GM18508 (cell line): ENCODE measurements around the gene HNRNPH3.
"Not testable (repeated sequence)": the region's sequence is repeated elsewhere in the genome, so short reads cannot be mapped to it uniquely, and the experiment has no call there.

Experiments used
- ATAC-seq: cut with Tn5 transposase; IDR thresholded peaks from one replicate; pipeline ENCODE4 v1.9.1; 2021; ENCODE audit warnings: moderate number of reproducible peaks; ENCODE audit not compliant: insufficient read depth, unreplicated experiment

Gene HNRNPH3, protein sequence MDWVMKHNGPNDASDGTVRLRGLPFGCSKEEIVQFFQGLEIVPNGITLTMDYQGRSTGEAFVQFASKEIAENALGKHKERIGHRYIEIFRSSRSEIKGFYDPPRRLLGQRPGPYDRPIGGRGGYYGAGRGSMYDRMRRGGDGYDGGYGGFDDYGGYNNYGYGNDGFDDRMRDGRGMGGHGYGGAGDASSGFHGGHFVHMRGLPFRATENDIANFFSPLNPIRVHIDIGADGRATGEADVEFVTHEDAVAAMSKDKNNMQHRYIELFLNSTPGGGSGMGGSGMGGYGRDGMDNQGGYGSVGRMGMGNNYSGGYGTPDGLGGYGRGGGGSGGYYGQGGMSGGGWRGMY

DNA sequence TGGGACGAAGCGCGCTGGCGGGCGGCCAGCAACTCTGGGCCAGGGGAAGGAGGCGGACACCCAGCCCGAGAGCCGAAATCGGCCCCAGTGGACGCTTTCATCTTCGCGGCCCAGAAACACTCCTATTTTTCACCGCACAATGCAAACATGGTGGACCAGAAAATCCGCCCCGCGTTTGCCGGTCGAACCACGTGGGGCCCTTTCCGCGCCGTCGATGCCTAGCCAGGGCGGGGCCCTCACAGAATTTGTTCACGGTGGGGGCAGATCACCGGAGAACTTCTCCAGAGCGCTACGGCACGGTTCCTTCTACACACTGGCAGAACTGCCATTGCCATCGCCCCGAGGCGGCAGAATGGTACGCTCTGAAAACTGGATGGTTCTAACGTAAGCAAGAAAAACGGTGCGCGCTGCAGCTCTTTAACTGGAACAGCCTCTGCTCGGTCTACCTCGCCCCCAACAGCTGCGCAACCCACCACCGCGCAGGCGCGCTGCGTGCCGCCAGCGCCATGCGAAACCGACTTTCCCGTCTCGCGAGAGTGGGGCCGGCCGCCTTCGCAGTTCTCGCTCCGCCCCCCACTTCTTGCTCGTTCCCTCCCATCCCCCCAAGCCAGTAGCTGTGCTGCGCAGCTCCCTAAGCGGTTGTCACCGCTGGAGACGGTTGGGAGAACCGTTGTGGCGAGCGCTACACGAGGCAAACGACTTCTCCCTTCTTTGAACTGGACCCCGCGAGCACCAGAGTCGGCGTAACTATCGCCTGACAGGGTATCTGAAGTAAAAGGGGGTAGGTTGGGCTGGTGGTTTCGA lies at the start of gene HNRNPH3:
TSS of gene HNRNPH3 (plus strand) at position 610 of the 804 bp plus-strand sequence. CDS start 5,158 bp downstream, outside the sequence.
- peak; percentile 69 for ATAC-seq

DNA sequence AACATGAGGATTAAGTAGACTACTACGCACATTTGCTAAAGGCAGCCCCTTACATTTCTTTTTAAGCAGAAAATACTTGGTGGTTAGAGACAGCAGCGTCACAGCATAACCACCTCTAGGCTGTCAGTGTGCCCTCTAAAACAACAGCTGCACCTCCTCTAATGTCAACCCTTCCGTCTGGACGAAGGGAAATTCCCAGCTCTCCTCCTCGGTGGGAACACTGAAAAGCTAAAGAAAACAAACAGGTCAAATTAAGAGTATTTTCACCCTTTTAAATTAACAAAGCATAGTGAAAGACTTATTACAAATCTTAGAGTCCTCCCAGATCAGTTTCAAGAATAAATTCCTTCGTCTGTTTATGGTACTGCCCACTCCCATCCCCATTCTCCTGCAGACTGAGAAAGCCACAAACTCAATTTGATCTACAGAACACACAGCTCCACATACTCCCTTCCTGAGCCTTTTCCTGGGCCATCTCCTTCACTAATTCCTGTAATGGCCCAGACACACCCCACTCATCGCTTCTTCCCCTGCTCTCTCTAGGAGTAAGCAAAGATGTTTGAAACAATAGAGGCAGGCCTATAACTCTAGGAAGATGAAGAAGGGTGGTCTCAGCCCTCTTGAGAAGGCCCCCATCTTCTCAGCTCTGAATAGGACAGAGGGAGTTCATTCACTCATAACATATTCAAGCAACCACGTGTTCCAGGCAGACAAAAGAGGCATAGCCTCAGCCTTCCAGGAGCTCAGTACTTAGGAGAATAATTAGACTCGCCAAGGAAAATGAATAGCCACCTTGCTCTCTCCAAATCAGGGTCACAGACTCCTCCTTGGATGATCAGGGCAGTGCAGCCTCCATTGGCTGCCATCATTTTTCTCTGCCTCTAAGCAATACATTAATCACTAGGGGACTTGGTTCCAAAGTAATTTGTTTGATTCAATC lies 47.5 kb upstream of the HNRNPH3 start:
- no peak for ATAC-seq

DNA sequence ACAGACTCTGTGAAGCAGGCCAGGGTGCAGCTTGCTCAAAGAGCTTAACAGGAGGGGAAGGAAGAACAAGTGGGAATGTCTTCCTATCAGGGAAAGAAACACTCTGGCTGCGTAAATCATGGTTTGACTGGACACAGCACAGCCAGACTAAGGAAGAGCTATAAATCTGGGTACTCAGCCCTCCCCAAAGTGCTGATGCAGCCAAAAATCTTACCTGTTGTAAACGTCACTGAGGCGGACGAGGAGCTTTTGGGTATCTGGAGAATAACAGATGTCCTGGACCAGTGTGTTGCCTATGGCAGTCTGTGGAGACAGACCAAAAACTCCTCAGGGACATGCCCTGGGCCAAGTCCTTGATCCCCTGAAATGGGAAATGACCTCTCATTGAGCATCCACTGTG lies 43.1 kb upstream of the HNRNPH3 start:
- no peak for ATAC-seq

DNA sequence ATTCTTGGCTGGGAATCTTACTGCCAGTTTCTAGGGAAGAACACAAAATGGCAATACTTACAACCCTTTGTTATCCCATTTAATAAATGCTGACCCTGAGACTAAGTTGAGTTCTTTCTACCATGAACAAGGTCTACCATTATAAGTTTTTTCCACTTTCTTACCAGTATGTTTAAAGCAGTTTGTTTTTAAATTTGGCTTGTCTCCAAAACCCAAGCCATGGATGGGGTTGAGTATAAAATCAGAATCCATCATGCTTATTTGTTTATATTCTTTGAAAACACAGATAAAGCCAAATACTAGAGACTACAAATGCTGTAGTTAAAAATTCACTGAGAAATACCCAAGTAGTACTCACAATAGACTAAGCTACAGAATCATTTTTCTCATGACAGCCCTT lies 41.1 kb upstream of the HNRNPH3 start:
- no peak for ATAC-seq

DNA sequence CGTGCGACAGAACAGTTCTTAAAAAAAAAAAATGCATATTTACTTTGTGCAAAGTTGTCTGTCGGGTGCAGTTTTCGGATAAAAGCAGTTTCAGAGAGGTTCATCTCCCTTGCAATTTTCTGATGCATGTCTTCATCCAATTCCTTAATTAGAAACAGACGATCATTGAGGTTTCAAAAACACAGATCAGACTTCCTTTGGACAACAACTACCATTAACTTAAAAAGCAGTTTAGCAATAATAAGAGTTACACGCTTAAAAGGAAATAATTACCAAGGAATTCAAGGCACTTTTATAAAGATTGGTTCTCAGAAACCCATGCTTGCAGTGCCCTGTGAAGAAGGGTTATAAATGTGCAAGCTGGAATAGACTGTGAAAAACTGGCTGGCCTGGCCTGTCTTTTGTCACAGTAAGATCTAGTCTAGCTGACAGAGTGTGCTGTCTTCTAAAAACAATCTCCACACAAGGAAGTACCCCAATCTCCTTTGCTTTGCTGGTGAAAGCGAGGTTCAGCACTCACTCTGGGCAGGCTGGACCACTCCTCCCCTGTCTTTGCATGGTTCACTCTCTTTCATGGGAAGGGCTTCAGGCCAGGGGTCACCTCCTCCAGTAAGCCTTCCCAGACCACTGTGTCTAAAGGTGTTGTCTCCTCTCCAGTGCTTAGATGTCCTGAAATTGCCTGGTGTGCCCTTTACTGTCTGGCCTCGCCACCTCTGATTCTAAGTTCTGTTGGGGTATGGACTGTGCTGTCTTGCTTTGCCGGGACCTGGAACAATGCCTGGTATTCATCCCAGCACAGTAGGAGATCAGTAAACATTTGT lies 34.8 kb upstream of the HNRNPH3 start:
- ATAC-seq: no peak

DNA sequence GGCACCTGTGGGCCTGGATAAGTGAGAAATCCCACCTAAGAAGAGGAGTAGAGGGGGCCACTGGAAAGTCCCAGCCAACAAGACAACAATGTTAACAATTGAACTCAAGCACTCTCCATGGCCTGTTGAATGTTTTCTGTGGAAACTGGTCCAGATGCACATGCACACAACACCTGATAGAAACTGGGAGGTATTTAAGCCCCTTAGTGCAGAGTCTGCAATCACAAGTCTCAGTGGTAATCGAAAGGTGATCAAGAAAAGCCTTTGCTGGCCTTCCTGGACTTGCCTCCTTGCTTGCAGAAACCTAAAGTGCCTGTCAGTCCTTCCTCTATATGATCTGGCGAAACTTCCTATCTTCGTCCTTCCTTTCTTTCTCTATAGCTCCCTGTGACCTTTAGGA lies 30.6 kb upstream of the HNRNPH3 start:
- no peak for ATAC-seq

DNA sequence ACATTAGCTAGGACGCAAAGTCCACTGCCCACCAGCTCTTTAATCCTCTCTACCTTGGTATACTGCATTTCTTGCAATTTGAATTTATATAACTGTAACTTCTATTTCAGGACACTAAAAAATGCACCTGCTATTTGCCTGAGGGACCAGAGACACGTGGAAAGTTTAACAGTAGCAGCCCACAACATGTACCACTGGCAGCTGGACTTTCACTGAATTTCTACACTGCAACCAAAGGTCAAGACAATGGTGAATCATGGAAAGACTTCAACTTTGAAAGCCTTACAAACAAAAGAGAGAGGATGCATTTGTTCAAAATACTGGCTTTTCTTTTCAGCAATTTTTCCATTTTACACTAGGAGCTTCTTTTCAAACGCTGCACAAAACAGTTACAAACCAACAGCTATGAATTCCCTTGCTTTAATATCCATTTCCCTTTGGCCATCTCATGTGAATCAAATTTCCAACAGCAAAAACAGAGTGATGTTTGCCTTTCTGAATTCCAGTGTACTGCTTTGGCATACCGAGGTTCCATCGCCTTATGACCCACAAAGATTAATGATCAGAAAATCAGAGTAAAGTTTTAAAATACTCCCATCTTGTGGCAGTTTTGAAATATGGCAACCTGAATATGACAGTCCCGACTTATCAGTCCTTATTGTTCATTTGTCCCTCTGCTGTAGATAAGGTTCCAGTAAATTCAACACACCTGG lies 29.9 kb upstream of the HNRNPH3 start:
- ATAC-seq: no peak

DNA sequence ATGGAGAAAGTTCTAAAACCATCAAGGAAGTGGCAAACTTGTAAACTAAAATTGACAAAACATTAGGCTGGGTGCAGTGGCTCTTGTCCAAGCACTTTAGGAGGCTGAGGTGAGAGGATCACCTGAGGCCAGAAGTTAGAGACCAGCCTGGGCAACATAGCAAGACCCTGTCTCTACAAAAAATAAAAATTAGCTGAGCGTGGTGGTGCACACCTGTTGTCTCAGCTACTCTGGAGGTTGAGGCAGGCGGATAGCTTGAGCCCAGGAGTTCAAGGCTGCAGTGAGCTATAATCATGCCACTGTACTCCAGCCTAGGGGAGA lies 29.4 kb upstream of the HNRNPH3 start:
- ATAC-seq: no peak

DNA sequence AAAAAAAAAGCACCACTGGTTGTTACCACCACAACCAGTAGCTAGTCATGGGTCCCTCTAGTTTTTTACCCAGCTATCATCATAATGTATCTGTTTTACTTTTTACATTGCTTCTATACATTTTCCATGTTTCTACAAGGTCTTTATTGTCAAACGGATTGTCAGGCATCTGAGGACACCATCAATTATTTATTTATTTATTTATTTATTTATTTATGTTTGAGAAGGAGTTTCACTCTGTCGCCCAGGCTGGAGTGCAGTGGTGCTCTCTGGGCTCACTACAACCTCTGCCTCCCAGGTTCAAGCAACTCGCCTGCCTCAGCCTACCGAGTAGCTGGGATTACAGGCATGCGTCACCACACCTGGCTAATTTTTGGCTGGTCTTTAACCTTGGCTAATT lies 29.0 kb upstream of the HNRNPH3 start:
- no peak for ATAC-seq

DNA sequence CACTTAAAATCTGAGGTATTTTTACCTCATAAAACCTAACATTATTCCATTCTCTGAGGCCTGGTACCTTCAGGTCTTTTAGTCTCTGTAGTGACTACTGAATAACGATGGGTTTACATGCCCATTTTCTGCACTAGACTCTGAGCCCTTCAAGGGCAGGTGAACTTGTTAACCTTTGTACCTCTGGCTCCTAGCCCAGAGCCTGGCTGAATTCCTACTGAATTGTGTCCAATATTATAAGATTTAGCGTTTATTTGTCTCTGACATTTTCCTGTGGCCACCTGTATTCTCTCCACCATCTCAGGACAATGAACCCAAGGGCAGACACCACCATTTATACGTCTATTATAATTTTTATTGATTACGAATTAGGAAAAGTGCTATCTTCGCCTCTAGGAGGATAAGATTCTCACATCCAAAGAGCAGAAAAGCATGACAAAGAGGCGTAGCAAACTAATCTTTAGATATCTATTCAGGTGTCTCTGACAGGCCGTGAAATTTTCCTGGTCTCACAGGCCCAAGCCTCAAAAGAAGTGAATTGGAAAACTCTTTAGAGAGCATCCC lies 27.9 kb upstream of the HNRNPH3 start:
- ATAC-seq: no peak

DNA sequence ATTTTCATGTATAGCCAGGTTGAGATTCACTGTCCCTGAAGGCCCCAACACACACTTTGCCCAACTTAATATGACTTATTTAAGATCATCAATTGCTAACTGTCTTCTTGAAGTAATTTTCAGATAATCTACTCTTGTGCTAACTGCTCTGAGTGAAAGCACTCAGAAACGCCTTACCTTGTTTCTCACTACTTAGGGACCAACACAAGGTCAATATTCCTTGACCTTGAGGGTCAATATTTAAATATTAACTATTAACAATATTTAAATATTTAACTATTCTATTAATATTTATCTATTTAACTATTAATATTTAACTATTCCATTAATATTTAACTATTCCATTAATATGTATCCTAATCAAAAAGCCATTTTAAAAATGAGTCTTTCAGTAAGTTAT lies 26.0 kb upstream of the HNRNPH3 start:
- no peak for ATAC-seq

DNA sequence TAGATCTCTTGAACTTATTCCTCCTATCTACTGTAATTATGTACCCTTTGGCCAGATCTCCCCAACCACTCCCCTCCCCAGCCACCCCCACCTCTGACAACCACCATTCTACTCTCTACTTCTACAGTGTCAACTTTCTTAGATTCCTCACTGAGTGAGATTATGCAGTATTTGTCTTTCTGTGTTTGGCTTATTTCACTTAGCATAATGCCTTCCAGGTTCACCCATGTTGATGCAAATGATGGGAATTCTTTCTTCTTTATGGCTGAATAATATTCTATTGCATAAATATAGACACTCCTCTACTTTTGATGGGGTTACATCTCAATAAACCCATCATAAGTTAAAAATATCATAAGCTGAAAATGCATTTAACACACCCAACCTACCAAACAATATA lies 21.3 kb upstream of the HNRNPH3 start:
- ATAC-seq: no peak

DNA sequence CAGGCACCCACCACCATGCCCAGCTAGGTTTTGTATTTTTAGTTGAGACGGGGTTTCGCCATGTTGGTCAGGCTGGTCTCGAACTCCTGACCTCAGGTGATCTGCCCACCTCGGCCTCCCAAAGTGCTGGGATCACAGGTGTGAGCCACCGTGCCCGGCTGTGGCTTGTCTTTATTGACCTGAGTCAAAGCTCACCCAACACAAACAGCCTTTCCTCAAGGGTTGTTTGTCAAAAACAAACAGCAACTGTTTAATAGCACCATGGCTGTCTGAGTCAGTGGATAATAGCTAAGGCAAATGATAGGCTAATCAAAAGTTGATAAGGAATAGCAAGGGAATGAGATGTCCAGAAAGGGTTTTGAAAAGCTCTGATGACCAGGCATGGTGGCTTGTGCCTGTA lies 16.9 kb upstream of the HNRNPH3 start:
- not testable (repeated sequence) for ATAC-seq

DNA sequence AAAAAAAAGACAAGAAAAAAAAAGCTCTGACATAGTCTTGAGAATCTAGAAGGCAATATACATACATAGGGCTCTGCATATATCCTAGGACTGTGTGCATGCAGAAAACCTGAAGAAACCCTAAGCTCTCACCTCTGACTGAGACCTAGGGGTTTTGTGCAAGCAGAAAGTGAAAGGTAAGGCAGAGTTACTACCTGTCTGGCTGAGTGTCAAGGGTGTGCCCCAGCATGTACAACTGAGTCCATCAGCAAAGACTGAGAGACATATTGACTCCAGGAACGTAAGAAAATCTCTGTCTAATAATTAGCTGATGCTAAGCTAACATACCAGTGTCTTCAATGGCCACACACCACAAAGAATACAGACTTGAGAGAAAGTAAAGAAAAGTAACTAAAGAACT lies 16.3 kb upstream of the HNRNPH3 start:
- no peak for ATAC-seq

DNA sequence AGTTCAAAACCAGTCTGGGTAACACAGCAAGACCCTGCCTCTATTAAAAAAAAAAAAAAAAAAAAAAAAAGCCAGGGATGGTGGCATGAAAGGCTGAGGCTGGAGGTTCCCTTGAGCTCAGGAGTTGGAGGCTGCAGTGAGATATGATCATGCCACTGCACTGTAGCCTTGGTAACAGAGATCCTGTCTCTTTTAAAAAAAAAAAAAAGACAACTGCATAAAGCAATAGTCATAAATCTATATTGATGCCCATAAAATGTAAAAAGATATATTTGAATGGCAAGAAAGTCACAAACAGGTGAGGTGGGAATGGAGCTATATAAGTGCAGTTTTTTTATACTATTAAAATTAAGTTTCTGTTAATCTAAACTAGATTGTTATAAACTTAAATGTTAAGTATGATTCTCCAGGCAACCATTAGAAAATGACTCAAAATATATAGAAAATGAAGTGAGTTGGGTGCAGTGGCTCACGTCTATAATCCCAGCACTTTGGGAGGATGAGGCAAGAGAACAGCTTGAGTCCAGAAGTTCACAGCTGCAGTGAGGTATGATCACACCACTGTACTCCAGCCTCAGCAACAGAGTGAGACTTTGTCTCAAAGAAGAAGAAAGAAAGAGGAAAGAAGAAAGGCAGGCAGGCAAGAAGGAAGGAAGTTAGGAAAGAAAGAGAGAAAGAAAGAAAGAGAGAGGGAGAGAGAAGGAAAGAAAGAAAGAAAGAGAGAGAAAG lies 13.4 kb upstream of the HNRNPH3 start:
- no peak for ATAC-seq

DNA sequence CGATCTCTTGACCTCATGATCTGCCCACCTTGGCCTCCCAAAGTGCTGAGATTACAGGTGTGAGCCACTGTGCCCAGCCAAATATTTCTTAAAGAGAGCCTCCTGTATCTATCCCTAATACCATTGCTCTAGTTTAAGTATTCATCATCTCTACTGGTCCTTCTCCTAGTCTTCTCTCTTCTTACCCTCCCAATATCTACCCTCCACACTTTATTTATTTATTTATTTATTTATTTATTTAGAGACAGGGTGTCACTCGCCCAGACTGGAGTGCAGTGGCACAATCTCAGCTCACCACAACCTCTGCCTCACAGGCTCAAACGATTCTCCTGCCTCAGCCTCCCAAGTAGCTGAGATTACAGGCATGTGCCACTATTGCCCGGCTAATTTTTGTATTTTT lies 7.5 kb upstream of the HNRNPH3 start:
- not testable (repeated sequence) for ATAC-seq

DNA sequence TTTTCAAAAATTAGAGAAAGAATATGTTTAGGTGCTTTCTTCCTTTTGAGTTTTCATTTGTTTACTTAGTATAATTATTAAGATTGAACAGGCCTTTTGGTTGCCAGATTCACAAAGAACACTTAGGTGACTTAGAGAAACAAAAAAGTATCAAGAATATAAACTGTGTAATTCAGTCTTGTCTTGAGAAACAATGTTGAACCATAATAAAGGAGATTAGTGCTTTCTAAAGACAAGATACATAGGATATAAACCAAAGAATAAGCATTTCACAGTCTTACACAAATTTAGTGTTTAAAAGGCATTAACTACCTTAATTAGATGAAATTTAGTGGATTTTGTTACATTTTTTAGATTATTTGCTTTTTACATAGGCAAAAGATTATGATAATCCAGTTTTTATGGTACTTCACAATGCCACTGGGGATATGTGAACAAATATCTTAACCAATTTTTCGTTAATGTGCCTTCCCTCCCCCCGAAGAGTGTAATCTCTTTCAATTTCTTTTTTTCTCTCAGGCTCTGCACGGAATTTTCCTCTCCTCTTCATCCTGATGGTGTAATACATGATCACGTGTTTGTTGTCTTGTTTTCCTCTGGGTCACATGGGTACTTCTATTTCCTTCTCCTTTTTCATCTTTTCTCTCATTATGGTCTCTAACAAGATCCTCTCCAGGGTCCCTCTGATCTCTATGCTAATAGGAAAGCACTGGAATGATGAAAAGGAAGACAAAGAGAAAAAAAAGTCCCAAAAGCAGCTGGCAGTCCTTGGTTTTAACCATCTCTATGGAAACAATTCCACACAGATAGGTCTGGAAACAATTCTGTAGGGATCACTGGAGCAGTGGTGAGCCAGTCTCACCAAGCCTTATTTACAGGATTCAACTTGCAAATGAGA lies 3.7 kb upstream of the HNRNPH3 start:
- ATAC-seq: no peak
